Measurements from ENCODE around the gene DEGS2. TPM values are rescaled to one million over a fixed set of nuclear protein-coding genes. Genes with fewer than 3 reads are reported as not detected.
"Not testable (repeated sequence)": the region's sequence is repeated elsewhere in the genome, so short reads cannot be mapped to it uniquely, and the experiment has no call there.

Gene DEGS2
- total RNA-seq, 6 experiments from 2014 or later, result 0.09 to 0.55 (median 0.22) TPM

DNA sequence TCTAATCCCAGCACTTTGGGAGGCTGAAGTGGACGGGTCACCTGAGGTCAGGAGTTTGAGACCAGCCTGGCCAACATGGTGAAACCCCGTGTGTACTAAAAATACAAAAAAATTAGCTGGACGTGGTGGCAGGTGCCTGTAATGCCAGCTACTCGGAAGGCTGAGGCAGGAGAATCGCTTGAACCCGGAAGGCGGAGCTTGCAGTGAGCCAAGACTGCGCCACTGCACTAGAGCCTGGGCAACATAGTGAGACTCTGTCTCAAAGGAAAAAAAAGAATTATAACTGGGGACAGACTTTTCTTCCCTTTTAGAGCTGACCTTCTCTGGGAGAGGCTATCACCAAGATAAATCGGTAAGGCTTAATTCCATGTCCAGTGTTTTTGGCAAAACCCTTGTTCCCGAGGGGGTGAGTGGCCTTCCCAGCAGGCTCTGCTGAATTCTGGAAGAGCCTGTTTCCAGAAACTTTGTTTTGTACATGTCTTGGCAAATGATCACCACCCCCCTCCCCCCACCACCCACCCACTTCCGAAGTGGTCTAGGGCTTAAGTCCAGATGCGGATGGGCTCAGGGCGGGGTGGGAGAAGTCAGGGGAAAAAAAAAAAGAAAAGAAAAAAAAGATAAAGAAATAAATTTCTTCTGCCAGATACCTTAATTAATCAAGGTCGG, 32.3 kb upstream of the DEGS2 start:
- no peak for ATAC-seq

DNA sequence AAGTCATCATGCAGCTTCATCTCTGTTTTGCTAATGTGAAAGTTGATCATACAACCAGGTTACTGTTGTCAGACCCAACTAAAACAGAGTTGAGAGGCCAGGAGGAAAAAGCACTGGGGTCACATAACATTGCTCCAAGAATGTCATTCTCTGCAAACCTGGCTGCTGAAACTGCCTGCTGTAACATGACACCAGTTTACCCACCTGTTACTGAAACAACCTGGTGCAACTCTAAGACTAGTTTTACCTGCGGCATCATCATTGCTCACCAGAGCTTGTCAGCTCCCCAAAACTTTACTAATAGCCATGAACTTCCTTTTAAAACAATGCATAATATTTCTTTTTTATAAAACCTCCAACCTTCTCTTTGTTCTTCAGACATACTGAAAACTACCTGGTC, 30.7 kb upstream of the DEGS2 start:
- TF ChIP-seq, protein P1, sequence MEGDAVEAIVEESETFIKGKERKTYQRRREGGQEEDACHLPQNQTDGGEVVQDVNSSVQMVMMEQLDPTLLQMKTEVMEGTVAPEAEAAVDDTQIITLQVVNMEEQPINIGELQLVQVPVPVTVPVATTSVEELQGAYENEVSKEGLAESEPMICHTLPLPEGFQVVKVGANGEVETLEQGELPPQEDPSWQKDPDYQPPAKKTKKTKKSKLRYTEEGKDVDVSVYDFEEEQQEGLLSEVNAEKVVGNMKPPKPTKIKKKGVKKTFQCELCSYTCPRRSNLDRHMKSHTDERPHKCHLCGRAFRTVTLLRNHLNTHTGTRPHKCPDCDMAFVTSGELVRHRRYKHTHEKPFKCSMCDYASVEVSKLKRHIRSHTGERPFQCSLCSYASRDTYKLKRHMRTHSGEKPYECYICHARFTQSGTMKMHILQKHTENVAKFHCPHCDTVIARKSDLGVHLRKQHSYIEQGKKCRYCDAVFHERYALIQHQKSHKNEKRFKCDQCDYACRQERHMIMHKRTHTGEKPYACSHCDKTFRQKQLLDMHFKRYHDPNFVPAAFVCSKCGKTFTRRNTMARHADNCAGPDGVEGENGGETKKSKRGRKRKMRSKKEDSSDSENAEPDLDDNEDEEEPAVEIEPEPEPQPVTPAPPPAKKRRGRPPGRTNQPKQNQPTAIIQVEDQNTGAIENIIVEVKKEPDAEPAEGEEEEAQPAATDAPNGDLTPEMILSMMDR (IDR thresholded peaks at IDR 0.05), result no peak
- no peak for TF ChIP-seq POLR2A (IDR thresholded peaks at IDR 0.05)
- Histone ChIP-seq H3K27me3 (no peaks in the 10 kb centered on the region), H3K4me1 (peaks cover 0 to 23% (median 0%) of the 10 kb centered on the region in 4 donors), H3K9me3 (no peaks in the 10 kb centered on the region), H3K4me3 (no peak overlapping the region), H3K36me3 (no peaks in the 10 kb centered on the region), H3K27ac (no peak overlapping the region)
- WGBS (ENCODE audit: insufficient coverage, low coverage, low lambda C conversion rate, missing lambda C conversion rate), result 92% methylated on average over 1 of the region's 1 CpG
- DNase-seq (no peak), ATAC-seq (no peak)
- intact Hi-C loops (cut with DNase I), result no loop called here

More for the DNA sequence above, 32.3 kb upstream of the DEGS2 start:
- Histone ChIP-seq H3K36me3 (no peaks in the 10 kb centered on the region), H3K9me3 (no peaks in the 10 kb centered on the region), H3K27me3 (no peaks in the 10 kb centered on the region), H3K4me3 (peak overlapping the region in 1 of 3 donors; percentile 52), H3K27ac (peak overlapping the region in 2 of 3 donors; percentile 90), H3K4me1 (peaks cover 0 to 23% (median 0%) of the 10 kb centered on the region in 4 donors)
- DNase-seq, result no peak
- WGBS (ENCODE audit: insufficient coverage, low coverage, low lambda C conversion rate, missing lambda C conversion rate), result 71% methylated on average over 12 of the region's 14 CpGs
- TF ChIP-seq, protein P1 (IDR thresholded peaks at IDR 0.05), result no peak
- no peak for TF ChIP-seq POLR2A (IDR thresholded peaks at IDR 0.05)
- intact Hi-C loops (cut with DNase I), result no loop called here

DNA sequence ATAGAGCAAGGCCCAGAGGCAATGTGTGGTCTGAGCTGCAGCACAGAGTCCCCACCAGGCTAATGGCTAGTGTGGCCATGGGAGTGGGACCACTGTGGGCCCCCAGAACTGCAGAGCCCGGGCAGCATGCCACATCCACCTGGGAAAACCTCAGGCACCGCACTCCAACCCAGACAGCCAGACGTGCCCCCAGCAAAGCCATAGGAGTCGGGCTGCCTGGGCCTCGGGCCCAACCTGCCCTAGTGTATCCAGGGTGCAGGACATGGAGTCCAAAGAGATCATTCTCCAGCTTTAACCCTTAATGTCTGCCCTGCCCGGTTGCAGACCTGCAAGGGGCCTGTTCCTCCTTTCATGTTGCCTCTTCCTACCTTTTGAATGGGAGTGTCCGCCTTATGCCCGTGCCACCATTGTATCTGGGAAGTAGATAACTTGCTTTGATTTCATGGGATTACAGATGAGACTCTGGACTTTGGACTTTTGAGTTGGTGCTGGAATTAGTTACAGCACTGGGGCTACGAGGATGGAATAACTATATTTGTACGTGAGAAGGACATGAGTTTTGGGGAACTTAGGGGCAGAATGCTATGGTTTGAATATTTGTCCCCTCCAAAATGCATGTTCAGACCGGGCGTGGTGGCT, 29.1 kb upstream of the DEGS2 start:
- Histone ChIP-seq H3K4me1 (peaks cover 0 to 22% (median 0%) of the 10 kb centered on the region in 4 donors), H3K27me3 (no peaks in the 10 kb centered on the region), H3K9me3 (no peaks in the 10 kb centered on the region), H3K4me3 (no peak overlapping the region), H3K27ac (no peak overlapping the region), H3K36me3 (no peaks in the 10 kb centered on the region)
- DNase-seq (no peak), ATAC-seq (no peak)
- TF ChIP-seq POLR2A (IDR thresholded peaks at IDR 0.05), result no peak
- TF ChIP-seq, protein P1 (IDR thresholded peaks at IDR 0.05), result no peak
- 40% methylated on average over 4 of the region's 12 CpGs for WGBS (ENCODE audit: insufficient coverage, low coverage, low lambda C conversion rate, missing lambda C conversion rate)
- intact Hi-C loops (cut with DNase I), result no loop called here

DNA sequence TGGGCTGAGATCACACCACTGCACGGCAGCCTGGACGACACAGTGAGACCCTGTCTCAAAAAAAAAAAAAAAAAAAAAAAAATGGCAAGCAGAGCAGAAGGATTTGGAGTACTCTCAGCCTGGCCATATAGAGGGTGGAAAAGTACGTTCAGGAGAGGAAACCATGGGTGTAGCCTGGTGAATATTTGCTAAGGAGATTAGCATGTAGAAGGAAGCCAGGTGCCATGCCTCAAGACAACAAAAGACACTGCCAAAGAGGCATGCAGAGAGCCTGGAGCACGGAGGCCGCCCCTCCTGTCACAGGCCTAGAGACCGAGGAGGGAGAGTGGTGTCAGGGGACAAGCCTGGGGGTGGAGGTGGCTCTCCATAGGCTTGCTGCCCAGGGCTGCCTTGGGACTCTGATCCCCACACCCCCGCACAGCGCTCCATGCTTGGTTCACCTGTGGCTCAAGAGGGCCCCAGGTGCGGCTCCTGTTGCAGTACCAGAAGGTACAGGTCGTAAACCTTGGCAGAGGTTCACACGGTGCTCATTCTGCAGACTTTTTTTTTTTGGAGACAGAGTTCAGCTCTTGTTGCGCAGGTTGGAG, 27.9 kb upstream of the DEGS2 start:
- TF ChIP-seq POLR2A (IDR thresholded peaks at IDR 0.05), result no peak
- TF ChIP-seq, protein P1 (IDR thresholded peaks at IDR 0.05), result no peak
- Histone ChIP-seq H3K27ac (no peak overlapping the region), H3K27me3 (no peaks in the 10 kb centered on the region), H3K4me1 (peaks cover 0 to 18% (median 0%) of the 10 kb centered on the region in 4 donors), H3K9me3 (no peaks in the 10 kb centered on the region), H3K36me3 (no peaks in the 10 kb centered on the region), H3K4me3 (no peak overlapping the region)
- DNase-seq (no peak), ATAC-seq (peak in 2 of 4 donors; percentile 12 to 46)
- WGBS (ENCODE audit: insufficient coverage, low coverage, low lambda C conversion rate, missing lambda C conversion rate), result 100% methylated on average over 1 of the region's 12 CpGs
- intact Hi-C loops (cut with DNase I), result no loop called here

DNA sequence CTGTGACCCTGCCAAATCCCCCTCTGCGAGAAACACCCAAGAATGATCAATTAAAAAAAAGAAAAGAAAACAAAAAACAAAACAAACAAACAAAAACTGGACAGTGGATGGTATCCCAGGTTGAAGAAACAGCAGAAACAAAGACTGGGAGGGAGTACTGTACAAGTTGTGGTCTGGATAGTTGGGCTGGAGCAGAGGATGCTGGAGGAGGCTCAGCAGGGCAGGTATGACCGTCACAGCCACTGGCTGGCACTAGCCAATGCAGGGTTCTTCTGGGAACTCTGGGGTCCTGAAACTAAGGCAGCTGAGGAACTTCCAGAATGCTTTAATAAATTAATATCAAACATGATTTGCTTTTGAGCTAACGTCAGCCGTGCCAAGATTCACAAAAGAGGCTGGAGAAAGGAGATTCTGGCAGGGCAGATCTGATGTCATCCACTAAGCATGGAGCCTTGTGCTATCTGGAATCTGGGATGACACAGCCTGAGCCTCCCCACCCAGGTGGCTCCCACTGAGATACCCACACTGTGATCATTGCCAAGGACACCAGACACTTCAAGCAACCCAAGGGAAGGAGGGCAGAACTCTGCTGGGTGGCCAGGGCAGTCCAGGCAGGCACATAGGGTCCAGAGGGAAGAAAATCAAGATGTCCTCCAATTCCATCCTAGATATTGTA, 22.6 kb upstream of the DEGS2 start:
- H3K4me1 ChIP-seq; H3K36me3 ChIP-seq; DNase-seq; H3K27me3 ChIP-seq; ATAC-seq; H3K9me3 ChIP-seq; H3K27ac ChIP-seq; H3K4me3 ChIP-seq; intact Hi-C loops (cut with DNase I): not testable (repeated sequence)
- WGBS (ENCODE audit: insufficient coverage, low coverage, low lambda C conversion rate, missing lambda C conversion rate), result 100% methylated on average over 3 of the region's 4 CpGs

DNA sequence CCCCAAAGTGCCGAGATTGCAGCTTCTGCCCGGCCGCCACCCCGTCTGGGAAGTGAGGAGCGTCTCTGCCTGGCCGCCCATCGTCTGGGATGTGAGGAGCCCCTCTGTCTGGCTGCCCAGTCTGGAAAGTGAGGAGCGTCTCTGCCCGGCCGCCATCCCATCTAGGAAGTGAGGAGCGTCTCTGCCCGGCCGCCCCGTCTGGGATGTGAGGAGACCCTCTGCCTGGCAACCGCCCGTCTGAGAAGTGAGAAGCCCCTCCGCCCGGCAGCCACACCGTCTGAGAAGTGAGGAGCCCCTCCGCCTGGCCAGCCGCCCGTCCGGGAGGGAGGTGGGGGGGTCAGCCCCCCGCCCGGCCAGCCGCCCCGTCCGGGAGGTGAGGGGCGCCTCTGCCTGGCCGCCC, 21.2 kb upstream of the DEGS2 start:
- H3K4me3 ChIP-seq; intact Hi-C loops (cut with DNase I); H3K27ac ChIP-seq; H3K27me3 ChIP-seq; H3K4me1 ChIP-seq; ATAC-seq; DNase-seq; H3K36me3 ChIP-seq; H3K9me3 ChIP-seq: not testable (repeated sequence)
- whole genome bisulfite sequencing (ENCODE audit: insufficient coverage, low coverage, low lambda C conversion rate, missing lambda C conversion rate), result 91% methylated on average over 12 of the region's 30 CpGs

All from right lobe of liver (tissue), 6 donors.